Upper lobe of left lung (tissue), 6 donors: ENCODE data around the gene CEP170. TPM values are rescaled to one million over a fixed set of nuclear protein-coding genes. Genes with fewer than 3 reads are reported as not detected.
A peak's percentile ranks its signal among the peaks of the same experiment; 100 is the strongest.

ENCODE experiments used
- ATAC-seq, 2 donors: fragments of 200-7000 bp; cut with Tn5 transposase; one replicate each; pipeline ENCODE4 v1.9.1; 2022; ENCODE audit warnings: mild to moderate bottlenecking in 2 of 2, moderate library complexity in 2 of 2; ENCODE audit not compliant: low FRiP score in 2 of 2
- DNase-seq, 2 donors: peaks; one replicate each; pipeline ENCODE4 v3.0.0-alpha.2; 2019 to 2020
- H3K27ac ChIP-seq, 4 donors: fragments of 200-600 bp; sonication (generic); one replicate each; pipeline ENCODE4 v1.5.1; 2016 to 2019
- H3K27me3 ChIP-seq, 4 donors: fragments of 200-600 bp; sonication (generic); one replicate each; pipeline ENCODE4 v1.5.1; 2017 to 2019
- H3K36me3 ChIP-seq, 4 donors: fragments of 200-600 bp; sonication (generic); one replicate each; pipeline ENCODE4 v1.5.1; 2016 to 2019
- H3K4me1 ChIP-seq, 4 donors: fragments of 200-600 bp; sonication (generic); one replicate each; pipeline ENCODE4 v1.5.1; 2018 to 2019
- H3K4me3 ChIP-seq, 4 donors: fragments of 200-600 bp; sonication (generic); one replicate each; pipeline ENCODE4 v1.5.1; 2017 to 2019; ENCODE audit warnings: mild to moderate bottlenecking in 2 of 4, moderate library complexity in 1 of 4
- H3K9me3 ChIP-seq, 4 donors: fragments of 200-600 bp; sonication (generic); one replicate each; pipeline ENCODE4 v1.5.1; 2018 to 2019
- CTCF ChIP-seq, 6 experiments: fragments of 450-650 bp in 4 of 6; fragments of 200-600 bp in 2 of 6; sonication (generic) in 2 of 6; IDR thresholded peaks; one replicate each; pipeline ENCODE4 v1.5.1; 2016 to 2019; ENCODE audit warnings: antibody characterized with exemption in 6 of 6
- EP300 ChIP-seq, 4 donors: sonication (generic); formaldehyde crosslinking; IDR thresholded peaks; one replicate each; pipeline ENCODE4 v1.5.1; 2017; ENCODE audit warnings: antibody characterized with exemption in 4 of 4, control low read depth in 2 of 4
- POLR2A ChIP-seq, 4 donors: fragments of 450-650 bp; IDR thresholded peaks; one replicate each; pipeline ENCODE4 v1.5.1; 2016 to 2017; ENCODE audit warnings: antibody characterized with exemption in 4 of 4, mild to moderate bottlenecking in 2 of 4
- POLR2AphosphoS5 ChIP-seq, 2 donors: sonication (generic); formaldehyde crosslinking; IDR thresholded peaks; one replicate each; pipeline ENCODE4 v1.5.1; 2017; ENCODE audit warnings: antibody characterized with exemption in 2 of 2
- WGBS, 2 donors: methylation state at CpG; one replicate each; pipeline ENCODE4 v1.1.5; 2017 to 2018; 5-methylcytosine and 5-hydroxymethylcytosine counted together
- total RNA-seq, 6 donors: library from RNA; depleted of rRNA in 4 of 6; stranded (reverse); fragments of >200 nt in 4 of 6; gene quantifications; one replicate each; pipeline versions ENCODE4 v1.1.0 to v1.2.1, GENCODE V29; 2016 to 2021
- donor health status: DM: no; HTN: no; CAD: no; lungs with moderate emphysema.
- donor health status: DM: no; HTN: yes; CAD: no; lungs with severe emphysema.

Gene CEP170
- total RNA-seq, result 100 to 1,000 TPM in 2 of 6 donors, 10 to 100 TPM in 4; 47.6 to 160 (median 88.6) TPM

GRCh38 chr1:243254927-243255790 is at the start of gene CEP170:
TSS of gene CEP170 (minus strand) at chr1:243255281. CDS start at chr1:243225280, 30,001 bp downstream.
- TF ChIP-seq CTCF (IDR thresholded peaks at IDR 0.05) (no peak), POLR2AphosphoS5 (IDR thresholded peaks at IDR 0.05) (peak; percentile 71 to 89), EP300 (IDR thresholded peaks at IDR 0.05) (no peak), POLR2A (IDR thresholded peaks at IDR 0.05) (peak in 3 of 4 donors; percentile 71 to 83 (median 73))
- Histone ChIP-seq H3K36me3 (no peaks in the 10 kb centered on the region), H3K4me3 (peak within 1 kb of the TSS; percentile 72 to 99 (median 96)), H3K9me3 (no peaks in the 10 kb centered on the region), H3K27ac (peak within 1 kb of the TSS; percentile 93 to 99 (median 96)), H3K27me3 (no peaks in the 10 kb centered on the region), H3K4me1 (peaks cover 23 to 52% (median 45%) of the 10 kb centered on the region in 4 donors)
- peak; percentile 92 to 93 for ATAC-seq
- 0% methylated on average over 12 to 36 of the region's 74 CpGs for WGBS, 2 donors
- peak; percentile 93 to 96 for DNase-seq

DNA sequence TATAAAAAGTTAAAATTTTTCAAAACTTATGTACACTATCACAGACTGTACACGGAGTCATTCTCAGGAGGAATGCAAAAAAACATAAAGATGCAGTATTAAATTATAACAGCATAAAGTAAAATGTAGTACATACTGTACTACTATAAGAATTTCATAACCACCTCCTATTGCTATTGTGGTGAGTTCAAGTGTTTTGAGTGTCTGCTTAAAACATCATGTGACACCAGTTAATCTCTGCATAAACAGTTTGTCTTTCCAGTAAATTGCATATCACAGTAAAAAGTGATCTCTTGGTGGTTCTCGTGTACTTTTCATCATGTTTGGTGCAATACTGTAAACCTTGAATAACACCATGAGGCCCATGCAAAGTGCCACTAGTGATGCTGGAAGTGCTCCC is 46.0 kb upstream of the CEP170 start:
- DNase-seq (no peak), ATAC-seq (peak in 1 of 2 donors; percentile 41)
- no peak overlapping the region for H3K4me3 ChIP-seq
- H3K36me3 ChIP-seq, result peaks cover 0 to 23% (median 3%) of the 10 kb centered on the region in 4 donors
- H3K9me3 ChIP-seq, result no peaks in the 10 kb centered on the region
- peak in 3 of 4 donors; percentile 46 to 96 (median 70) for TF ChIP-seq EP300 (IDR thresholded peaks at IDR 0.05)
- TF ChIP-seq POLR2AphosphoS5 (IDR thresholded peaks at IDR 0.05), result no peak
- TF ChIP-seq CTCF (IDR thresholded peaks at IDR 0.05), result no peak
- TF ChIP-seq POLR2A (IDR thresholded peaks at IDR 0.05), result no peak
- H3K27ac ChIP-seq, result peak overlapping the region in 2 of 4 donors; percentile 37 to 46
- WGBS, 2 donors, result 70 to 75% methylated on average over 2 of the region's 2 CpGs
- H3K4me1 ChIP-seq, result peaks cover 0 to 9% (median 1%) of the 10 kb centered on the region in 4 donors
- no peaks in the 10 kb centered on the region for H3K27me3 ChIP-seq

DNA sequence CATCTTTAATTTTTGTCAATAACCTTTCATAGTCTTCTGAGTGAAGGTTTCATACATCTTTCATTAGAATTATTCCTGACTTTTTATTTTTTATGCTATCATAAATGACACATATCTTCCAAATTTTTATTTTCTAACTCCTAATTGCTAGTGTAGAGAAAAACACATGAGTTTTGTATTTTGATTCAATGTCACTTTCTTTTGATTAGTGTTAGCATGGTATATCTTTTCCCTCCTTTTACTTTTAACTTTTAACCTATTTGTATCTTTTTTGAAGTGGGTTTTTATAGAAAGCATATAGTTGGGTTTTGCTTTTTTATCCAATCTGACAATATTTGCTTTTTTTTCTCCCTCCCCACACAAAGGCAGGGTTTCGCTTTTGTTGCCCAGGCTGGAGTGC is 44.0 kb upstream of the CEP170 start:
- no peak for DNase-seq
- Histone ChIP-seq H3K27me3 (no peaks in the 10 kb centered on the region), H3K36me3 (peaks cover 0 to 27% (median 4%) of the 10 kb centered on the region in 4 donors), H3K9me3 (no peaks in the 10 kb centered on the region), H3K4me3 (no peak overlapping the region), H3K27ac (no peak overlapping the region), H3K4me1 (peaks cover 0 to 9% (median 1%) of the 10 kb centered on the region in 4 donors)
- WGBS, 2 donors, result 100% methylated on average over 1 of the region's 1 CpG
- ATAC-seq, result no peak
- TF ChIP-seq EP300 (IDR thresholded peaks at IDR 0.05) (no peak), CTCF (IDR thresholded peaks at IDR 0.05) (no peak), POLR2AphosphoS5 (IDR thresholded peaks at IDR 0.05) (no peak), POLR2A (IDR thresholded peaks at IDR 0.05) (no peak)

DNA sequence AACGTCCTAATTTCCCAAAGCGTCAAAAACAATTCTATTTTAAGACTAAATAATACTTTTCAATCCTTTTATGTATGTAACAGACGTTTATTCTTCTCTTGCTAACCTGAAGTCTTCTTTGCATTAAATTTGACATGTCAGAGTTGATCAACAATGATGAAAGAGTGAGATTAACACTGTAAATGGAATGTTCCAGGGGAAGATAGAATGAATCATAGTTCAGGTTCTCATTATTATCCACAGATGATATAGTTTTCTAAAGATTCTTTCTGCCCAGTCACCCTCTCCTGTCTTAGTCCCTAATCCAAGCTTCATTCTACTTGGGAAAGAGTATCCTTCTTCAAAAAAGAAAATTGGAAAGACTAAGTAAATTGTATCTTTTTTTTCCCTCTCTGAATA is 39.6 kb upstream of the CEP170 start:
- H3K36me3 ChIP-seq, result peaks cover 0 to 44% (median 4%) of the 10 kb centered on the region in 4 donors
- H3K27me3 ChIP-seq, result no peaks in the 10 kb centered on the region

More for the DNA sequence above, 39.6 kb upstream of the CEP170 start:
- ATAC-seq (no peak), DNase-seq (no peak)
- no peak overlapping the region for H3K4me3 ChIP-seq
- 83 to 90% methylated on average over 3 of the region's 3 CpGs for WGBS, 2 donors
- no peak overlapping the region for H3K27ac ChIP-seq
- no peaks in the 10 kb centered on the region for H3K9me3 ChIP-seq
- H3K4me1 ChIP-seq, result peaks cover 0 to 3% (median 0%) of the 10 kb centered on the region in 4 donors
- TF ChIP-seq POLR2AphosphoS5 (IDR thresholded peaks at IDR 0.05) (no peak), CTCF (IDR thresholded peaks at IDR 0.05) (no peak)
